OCI-M1 (cell line): Measurements from ENCODE around the gene ONECUT1.
"Not testable (repeated sequence)": the region's sequence is repeated elsewhere in the genome, so short reads cannot be mapped to it uniquely, and the experiment has no call there.

ENCODE experiments used
- DNase-seq: peaks from one replicate; lab custom pipeline; 2025; lab: John Stamatoyannopoulos, UW

The ONECUT1 gene

DNA sequence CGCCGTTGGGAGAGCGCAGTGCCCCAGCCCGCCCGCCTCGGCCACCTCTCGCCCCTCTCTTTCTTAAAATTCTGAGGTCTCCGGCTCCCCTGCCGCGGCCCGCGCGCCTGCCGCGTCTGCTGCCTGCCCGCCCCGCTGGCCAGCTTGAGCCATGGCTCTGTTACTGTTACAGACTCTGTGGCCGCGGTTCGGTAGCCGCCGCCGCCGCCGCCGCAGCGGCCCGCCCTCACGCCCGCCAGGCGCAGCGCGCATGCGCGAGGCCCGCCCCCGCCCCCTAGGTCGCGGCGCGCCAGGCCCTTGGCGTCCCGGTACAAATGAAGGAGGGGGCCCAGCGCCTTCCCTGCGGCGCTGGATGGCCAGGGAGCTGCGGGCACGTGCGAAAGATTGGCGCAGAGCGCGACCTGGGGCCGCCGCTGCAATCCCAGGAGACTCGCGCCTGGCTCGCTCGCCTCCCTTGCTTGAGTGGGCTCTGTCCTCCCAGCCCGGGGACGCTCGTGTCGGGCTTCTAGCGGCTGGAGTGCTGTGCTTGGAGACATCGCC lies at the start of gene ONECUT1:
Gene ONECUT1, minus strand, starts transcription at position 168 of the 540 bp plus-strand sequence. CDS start 452 bp downstream, outside the sequence.
- peak; percentile 26 for DNase-seq

DNA sequence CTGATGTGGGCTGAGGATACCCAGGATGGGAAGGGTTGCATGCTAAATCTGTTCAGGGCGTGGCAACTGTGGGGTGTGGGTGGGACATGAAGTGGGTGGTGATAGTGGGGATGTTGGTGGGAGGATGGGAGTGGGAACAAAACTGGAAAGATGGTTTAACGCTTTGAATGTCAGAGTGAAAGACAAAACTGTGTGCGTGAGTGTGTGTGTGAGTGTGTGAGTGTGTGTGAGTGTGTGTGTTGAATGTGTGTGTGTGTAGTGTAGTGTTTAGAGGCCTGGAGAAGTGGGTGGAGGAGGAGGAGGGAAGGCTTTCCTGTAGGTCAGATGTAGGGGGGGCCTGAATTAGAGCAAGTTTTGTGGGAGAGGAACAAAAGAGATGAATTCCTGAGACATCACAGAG lies 44.2 kb upstream of the ONECUT1 start:
- DNase-seq: no peak

- not testable (repeated sequence) for DNase-seq
Measured at GRCh38 chr15:52824169-52824942, 34.2 kb upstream of the ONECUT1 start.

GRCh38 chr15:52822475-52822874 lies 32.3 kb upstream of the ONECUT1 start:
- DNase-seq: no peak

GRCh38 chr15:52819253-52819652 lies 29.1 kb upstream of the ONECUT1 start:
- no peak for DNase-seq

GRCh38 chr15:52815899-52816298 lies 25.8 kb upstream of the ONECUT1 start:
- not testable (repeated sequence) for DNase-seq

DNA sequence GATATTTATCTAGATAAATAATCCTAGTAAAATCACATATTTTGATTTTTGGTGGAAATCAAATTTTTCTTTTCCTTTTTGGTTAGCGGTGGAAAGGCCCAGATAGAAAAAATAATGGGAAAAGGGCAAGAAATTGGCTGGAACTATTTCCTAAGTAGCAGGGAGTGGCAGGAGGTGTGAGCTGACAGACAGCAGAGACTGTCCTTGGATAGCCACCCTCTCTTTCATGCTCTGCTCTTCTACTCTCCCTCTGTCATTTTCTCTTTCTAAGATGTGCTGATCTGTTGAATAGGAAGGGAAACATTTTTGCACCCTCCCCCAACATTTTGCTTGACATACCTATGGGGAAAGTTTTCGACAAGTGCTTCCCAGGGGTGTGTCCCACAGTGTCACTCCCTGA lies 18.9 kb upstream of the ONECUT1 start:
- no peak for DNase-seq

DNA sequence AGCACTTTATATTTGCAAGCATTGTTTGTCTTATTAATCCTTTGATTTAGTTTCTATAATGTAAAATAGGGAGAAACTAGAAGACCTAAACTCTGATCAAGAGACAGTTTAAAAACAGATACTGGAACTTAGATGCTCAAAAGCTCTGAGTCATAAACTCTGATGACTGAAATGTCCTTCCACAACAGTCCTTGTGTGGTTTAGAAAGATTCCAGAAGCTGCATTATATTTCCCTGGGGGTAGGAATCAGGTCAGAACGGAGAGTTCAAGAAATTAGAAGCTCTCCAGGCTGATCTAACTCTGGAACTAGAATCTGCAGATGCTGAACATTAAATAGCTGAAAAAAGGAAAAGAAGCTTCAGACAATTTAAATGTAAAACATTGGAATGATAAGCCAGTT lies 18.3 kb upstream of the ONECUT1 start:
- no peak for DNase-seq

DNA sequence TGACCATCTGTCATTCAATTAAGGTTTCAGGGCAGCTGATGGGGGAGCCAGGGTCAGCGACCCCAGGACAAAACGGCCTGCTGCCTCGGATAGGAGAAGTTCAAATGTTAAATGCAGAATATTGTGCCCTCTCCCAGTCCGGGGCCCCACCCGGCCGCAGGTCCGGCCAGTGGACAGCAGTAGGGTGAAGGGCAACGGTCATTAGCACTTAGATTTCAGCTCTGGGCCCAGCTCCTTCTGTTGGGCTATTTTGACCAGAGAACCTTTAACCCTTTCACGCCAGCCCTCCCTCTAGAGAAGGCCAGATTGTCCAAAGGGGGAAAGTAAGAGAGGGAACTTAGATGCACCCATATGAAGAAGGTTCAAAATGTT lies 16.1 kb upstream of the ONECUT1 start:
- DNase-seq: no peak

- DNase-seq: no peak
Measured at GRCh38 chr15:52805351-52806283, 15.5 kb upstream of the ONECUT1 start.

- DNase-seq: no peak
Measured at GRCh38 chr15:52804526-52805081, 14.5 kb upstream of the ONECUT1 start.

DNA sequence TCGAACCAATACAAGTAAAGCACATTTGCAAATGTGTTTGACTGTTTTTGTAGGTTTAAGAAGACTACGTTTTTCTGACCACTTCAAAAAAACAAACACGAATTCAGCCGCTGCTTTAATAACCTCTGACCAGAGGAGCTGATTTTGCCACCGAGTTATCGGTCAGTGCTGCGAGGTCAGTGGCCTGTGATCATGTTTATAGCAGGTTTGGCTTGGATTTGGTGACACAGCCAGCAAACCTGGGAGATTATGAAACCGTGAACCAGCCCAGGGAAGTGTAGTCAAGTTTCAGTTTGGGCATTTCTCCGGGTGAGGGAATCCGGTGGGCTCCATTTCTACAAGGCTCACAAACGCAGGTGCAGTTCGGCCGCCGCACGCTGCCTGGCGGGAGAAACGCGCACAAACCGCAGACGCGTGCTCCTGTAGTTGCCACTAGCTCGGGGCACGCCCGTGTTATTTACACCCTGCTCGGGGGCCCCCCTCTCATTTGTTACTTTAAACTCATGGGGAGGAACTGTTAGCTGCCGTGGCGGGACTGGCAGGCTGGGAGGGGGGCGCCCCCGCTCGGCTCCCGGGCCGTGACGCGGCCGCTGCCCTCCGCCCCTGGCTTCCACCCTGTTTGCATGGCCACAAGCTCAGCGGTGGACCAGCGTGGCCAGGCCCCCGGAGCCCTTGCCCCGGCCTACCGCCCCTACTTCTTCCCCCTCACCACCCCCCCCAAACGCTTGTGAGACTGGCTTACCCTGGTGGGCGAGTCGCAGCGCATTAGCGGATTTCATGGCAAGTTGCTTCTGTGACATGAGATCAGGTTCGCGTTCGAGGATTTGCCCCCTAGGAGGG lies 13.6 kb upstream of the ONECUT1 start:
- DNase-seq: no peak

GRCh38 chr15:52803108-52803466 lies 13.0 kb upstream of the ONECUT1 start:
- DNase-seq: no peak

- no peak for DNase-seq
Measured at GRCh38 chr15:52802110-52802509, 12.0 kb upstream of the ONECUT1 start.

- DNase-seq: no peak
Measured at GRCh38 chr15:52801748-52802085, 11.6 kb upstream of the ONECUT1 start.

GRCh38 chr15:52800828-52801747 lies 11.0 kb upstream of the ONECUT1 start:
- DNase-seq: no peak

DNA sequence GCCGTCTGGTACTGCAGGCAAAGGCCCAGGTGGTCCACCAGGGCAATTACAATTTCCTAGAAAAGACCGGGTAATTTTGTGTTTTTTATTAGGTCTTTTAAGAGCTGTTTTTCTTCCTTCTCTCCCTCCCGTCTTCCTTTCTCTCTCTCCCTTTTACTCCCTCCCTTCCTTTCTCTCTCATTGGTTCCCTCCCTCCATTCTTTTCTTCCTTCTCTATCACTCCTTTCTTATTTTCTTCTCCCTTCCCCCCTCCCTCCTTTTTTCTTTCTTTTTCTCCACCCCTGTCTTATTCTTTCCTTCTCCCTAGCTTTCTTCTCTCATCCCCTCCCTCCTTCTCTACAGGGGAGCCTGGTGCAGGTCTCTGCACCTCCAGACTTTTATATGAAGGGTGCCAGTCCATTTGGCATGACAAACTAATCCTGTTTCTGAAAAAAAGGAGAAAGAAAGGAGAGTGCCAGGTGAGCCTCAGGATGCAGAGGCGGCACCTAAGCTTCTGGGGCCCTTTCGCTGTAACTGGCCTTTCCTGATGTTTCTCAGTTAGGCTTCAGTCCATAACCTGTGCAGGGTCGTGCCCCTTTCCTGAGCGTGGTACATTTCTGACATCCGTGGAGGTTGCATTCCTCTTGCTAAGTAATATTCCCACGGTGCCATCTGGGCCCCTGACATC lies 9.1 kb upstream of the ONECUT1 start:
- DNase-seq: no peak

DNA sequence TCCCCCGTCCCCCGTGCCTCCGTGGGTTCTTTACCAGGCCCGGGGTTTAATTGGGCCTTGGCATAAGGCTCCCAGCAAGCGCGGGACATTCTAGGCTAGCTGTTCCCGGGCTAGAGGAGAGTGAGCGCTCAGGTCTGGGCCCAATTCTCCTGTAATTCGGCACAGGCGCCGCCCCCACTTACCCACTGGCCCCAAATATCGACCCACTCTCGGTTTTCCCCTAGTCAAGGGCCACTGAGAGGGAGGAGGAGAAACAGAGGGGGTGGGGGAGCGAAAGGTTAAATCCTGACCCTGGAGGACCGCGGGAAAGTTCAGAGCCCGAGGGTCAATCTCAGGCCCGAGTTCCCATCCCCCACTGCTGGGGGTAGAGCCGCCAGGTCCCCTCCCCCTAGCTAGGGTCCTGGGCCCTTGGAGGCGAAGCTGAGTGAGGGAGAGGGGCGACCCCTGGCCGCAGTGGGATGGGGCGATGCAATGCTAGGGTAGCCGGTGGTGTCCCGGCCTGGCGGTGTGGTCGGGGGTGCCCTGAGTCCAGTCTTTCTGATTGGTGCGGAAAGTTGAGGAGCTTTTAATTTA lies 8.5 kb upstream of the ONECUT1 start:
- no peak for DNase-seq

DNA sequence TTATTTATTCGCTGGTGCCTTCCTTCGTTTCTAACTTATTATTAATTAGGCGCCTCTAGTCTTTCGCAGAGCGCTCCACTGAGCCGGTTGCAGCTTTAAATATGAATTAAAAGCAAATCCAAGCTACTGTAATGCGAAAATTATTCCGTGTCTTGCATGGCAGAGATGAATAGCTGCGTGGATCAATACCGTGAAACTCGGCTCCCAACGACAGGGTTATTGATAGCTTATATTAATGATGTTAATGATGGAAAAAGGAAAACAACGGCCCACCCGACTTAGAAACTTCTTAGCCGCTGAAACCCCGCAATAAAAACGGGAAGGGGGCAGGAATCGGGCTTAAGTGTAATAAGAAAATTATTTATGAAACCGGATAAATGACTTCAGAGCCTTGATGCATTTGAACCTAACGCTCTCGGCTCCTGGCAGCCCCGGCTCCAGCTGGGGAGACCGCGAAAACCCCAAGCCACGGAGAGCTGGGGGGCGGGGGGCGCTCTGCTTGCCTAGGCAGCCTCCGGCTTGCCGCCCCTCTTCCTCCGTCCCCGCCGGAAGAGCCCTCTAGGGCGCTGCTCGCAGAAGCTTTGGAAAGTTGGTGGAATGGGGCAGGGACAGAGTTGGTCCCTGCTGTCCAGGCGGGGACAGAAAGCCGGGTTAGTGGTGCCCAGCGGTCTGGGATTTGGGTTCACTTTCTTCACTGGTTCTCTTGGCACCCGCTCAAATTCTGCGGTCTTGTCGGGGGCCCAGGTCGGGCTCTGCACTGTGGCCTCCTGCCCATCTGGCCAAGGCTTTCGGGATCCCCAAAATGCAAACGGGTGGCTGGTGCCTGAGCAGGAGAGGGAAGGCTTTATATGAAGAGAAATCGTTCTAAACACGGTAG lies 7.7 kb upstream of the ONECUT1 start:
- DNase-seq: no peak
